K562 treated with DMSO at 1 percent for 48 hours (cell line): Measurements from ENCODE around the gene KIF17. TPM values are rescaled to one million over a fixed set of nuclear protein-coding genes. Genes with fewer than 3 reads are reported as not detected.

Experiments used
- total RNA-seq: library from RNA; unstranded; fragments of 300-600 nt; gene quantifications from 2 replicates; pipeline ENCODE4 v1.2.3, GENCODE V29; 2022; ENCODE audit warnings: low replicate concordance; ENCODE audit errors: extremely low read depth

KIF17 gene
- not detected in 2 replicates for total RNA-seq

DNA sequence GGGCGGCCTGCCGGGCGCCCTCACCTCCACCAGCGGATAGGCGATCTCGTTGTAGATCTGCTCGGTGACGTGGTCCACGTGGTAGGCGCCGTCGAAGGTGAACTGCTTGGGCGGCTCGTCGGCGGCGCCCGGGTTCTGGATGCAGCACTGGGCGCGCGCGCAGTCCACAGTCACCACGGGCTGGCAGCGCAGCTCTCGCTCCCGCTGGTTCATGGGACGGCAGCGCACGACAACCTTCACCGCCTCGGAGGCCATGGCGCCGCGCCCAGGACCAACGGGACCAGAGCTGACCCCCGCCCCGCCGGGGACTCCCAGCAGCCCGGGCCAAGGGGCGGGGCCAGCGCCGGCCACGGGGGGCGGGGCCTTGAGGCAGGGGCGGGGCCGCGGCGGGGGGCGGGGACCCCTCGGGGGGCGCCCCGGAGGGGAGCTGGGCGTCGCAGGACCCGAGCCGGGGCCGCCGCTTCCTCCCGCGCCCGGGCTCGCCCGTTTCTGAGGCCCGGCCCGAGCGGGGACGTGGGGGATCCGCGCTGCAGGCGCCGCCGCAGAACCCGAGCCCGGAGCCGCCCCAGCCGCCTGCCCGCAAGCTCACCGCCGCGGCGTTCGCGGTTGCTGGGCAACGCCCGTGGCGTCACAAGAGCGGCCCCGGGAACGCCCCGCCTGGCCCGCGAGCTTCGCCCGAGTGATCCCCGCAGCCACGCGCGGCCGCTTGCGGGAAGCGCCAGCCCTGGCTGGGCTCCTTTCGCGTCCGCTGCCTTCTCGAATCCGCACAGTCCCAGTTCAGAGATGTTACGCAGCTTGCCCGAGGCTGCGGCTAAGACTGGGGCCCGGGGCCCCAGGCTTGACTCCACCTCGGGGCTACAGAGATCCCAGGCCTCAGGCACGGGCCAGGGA is at the start of gene KIF17:
TSS of gene KIF17 (minus strand) at position 556 of the 891 bp plus-strand sequence. CDS start at position 255, 301 bp downstream.

DNA sequence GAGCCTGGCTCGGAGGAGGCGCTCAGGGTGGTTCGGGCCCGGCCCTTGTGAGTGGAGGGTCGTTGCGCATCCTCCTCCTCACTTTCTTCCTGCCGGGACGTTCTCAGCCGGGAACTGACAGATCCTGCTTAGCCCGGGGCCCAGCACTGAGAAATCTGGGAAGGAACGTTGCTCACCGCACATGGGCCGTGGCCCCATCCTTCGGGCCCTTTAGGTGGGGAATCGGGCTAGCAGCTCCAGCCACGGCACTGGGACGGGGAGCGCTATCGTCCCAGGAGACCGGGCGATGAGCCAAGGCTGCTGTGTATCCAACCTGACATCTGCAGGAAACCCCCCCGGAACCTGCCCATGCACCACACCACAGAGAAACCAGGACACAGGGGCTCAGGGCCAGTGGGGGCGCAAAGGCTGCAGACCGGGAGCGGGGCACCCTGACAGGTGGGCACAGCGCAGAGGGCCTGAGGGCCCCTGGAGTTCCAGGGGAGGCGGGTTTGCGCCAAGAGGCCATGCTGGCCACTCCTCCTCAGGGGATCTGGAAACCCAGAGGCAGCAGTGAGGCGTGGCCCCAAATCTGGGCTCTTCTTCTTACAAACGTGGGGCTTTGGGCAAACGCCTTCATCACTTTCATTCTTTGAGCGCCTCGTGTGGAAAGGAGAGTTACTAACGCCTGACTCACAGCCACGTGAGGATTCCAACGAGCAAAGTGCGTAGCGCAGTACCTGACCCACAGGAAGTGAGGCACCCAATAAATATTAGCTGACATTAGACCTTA is 15.0 kb upstream of the KIF17 start, which contains the start of gene SH2D5:
TSS of gene SH2D5 (minus strand) at position 116 of the 772 bp plus-strand sequence. CDS start 4,659 bp downstream, outside the sequence.

DNA sequence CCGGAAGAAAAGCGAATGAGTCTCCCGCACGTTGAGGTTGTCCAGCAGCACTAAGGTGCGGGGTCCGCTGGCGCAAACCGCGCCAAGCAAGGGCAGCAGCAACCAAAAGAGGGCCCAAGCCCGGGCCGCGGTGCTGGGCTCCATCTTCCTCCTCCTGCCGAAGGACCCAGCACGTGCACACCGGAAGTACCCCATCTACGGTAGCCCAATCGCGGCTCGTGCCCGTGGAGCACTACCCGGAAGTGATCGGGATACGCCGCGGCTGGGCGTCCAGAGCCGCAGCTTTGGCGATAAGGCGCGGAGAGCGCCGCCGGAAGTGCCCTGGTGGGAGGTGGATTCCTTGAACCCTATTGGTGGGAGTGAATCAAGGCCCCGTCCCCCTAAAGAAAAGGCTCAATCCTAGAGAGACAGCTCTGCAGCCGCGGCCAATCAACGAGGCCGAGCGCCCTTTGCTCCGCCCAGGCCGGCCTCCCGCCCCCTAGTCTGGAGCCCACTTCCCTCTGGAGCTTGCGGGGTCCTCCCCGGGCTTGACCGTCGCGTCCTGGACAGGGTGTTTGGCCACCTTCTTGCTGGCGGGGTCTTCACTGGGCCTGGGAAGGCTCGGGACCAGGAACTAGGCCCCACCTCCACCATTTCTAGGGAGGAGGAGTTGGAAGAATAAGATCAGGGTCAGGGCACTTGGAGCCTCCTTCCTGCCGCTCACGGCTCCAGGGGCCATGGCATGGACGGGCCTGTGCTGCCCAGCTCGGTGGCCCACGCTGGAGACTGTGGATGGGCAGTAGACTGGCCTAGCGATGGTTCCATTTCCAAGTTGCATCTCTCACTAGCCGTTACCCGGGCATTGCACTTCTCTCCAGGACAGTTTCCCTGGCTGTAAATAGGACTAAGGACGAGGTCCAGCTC is 56.3 kb downstream of the KIF17 start, which contains the start of gene DDOST:
TSS of gene DDOST (minus strand) at position 163 of the 903 bp plus-strand sequence. CDS start at position 144, 19 bp downstream.

DNA sequence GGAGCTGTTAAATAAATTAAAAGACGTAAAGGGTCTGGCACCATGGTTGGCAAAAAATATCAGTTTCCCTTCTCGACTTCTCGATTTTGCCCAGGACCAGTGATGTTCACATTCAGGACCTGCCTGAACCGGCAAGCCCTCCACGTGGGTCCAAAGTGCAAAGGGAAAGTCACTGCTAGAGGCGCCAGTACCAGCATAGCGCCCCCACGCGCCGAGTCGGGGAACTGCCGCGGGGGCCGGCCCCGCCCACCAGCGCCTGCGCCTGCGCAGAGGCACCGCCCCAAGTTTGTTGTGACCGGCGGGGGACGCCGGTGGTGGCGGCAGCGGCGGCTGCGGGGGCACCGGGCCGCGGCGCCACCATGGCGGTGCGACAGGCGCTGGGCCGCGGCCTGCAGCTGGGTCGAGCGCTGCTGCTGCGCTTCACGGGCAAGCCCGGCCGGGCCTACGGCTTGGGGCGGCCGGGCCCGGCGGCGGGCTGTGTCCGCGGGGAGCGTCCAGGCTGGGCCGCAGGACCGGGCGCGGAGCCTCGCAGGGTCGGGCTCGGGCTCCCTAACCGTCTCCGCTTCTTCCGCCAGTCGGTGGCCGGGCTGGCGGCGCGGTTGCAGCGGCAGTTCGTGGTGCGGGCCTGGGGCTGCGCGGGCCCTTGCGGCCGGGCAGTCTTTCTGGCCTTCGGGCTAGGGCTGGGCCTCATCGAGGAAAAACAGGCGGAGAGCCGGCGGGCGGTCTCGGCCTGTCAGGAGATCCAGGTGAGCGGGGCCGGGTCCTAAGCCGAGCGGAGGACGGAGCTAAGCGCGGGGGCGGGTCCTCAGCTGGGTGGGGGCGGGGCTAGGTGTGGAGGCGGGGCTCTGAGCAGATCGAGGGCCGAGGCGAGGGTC is 84.4 kb downstream of the KIF17 start, which contains the start of gene PINK1:
TSS of gene PINK1 (plus strand) at position 269 of the 875 bp plus-strand sequence. CDS start at position 360, 91 bp downstream.

Other genes starting within 250 kb of the KIF17 start
- not detected in 2 replicates for gene CAMK2N1, start 231.8 kb downstream of the KIF17 start, total RNA-seq
- not detected in 2 replicates for gene MUL1, start 209.9 kb downstream of the KIF17 start, total RNA-seq
- not detected in 2 replicates for gene FAM43B, start 165.4 kb downstream of the KIF17 start, total RNA-seq
- gene CDA, start 128.9 kb downstream of the KIF17 start, total RNA-seq, result not detected in 2 replicates
- not detected in 2 replicates for gene PINK1, start 84.5 kb downstream of the KIF17 start, total RNA-seq
- 274 TPM in 1 of 2 replicates, not detected in the other for gene DDOST, start 56.6 kb downstream of the KIF17 start, total RNA-seq
- not detected in 2 replicates for gene SH2D5, start 14.7 kb upstream of the KIF17 start, total RNA-seq
- not detected in 2 replicates for gene HP1BP3, start 69.3 kb upstream of the KIF17 start, total RNA-seq